CD1c-positive myeloid dendritic cell (primary cell): ENCODE measurements around the gene TFAM.
"Not testable (repeated sequence)": the region's sequence is repeated elsewhere in the genome, so short reads cannot be mapped to it uniquely, and the experiment has no call there.

Experiments used
- DNase-seq: peaks from one replicate; pipeline ENCODE4 v3.0.0-alpha.2; 2016; ENCODE audit errors: extremely low spot score

TFAM gene

GRCh38 chr10:58372607-58373441 lies 12.4 kb upstream of the TFAM start:
- no peak for DNase-seq

GRCh38 chr10:58373442-58373827 lies 11.8 kb upstream of the TFAM start:
- DNase-seq = no peak

- no peak for DNase-seq
Observed at GRCh38 chr10:58382489-58382995, 2.7 kb upstream of the TFAM start.

- DNase-seq = peak; percentile 90
Observed at GRCh38 chr10:58384095-58384494, 1.1 kb upstream of the TFAM start.

GRCh38 chr10:58384544-58384998 lies 639 bp upstream of the TFAM start:
- DNase-seq = no peak

- DNase-seq = peak; percentile 18
Observed at GRCh38 chr10:58385784-58386112, 538 bp downstream of the TFAM start.

- DNase-seq = no peak
Observed at GRCh38 chr10:58389024-58389423, 3.8 kb downstream of the TFAM start.

GRCh38 chr10:58393317-58393716 lies 8.1 kb downstream of the TFAM start:
- no peak for DNase-seq

- no peak for DNase-seq
Observed at GRCh38 chr10:58394471-58394870, 9.3 kb downstream of the TFAM start.

GRCh38 chr10:58396057-58396456 lies 10.8 kb downstream of the TFAM start:
- no peak for DNase-seq

- DNase-seq = no peak
Observed at GRCh38 chr10:58397830-58398229, 12.6 kb downstream of the TFAM start.

- DNase-seq = peak; percentile 18
Observed at GRCh38 chr10:58399410-58399809, 14.2 kb downstream of the TFAM start.

- no peak for DNase-seq
Observed at GRCh38 chr10:58400609-58401008, 15.4 kb downstream of the TFAM start.

- DNase-seq = no peak
Observed at GRCh38 chr10:58404001-58404400, 18.8 kb downstream of the TFAM start.

- DNase-seq = no peak
Observed at GRCh38 chr10:58409956-58410610, 24.9 kb downstream of the TFAM start.

GRCh38 chr10:58412502-58412961 lies 27.3 kb downstream of the TFAM start:
- DNase-seq = no peak

GRCh38 chr10:58414270-58415041 lies 29.2 kb downstream of the TFAM start:
- DNase-seq = no peak

GRCh38 chr10:58415757-58416156 lies 30.5 kb downstream of the TFAM start:
- no peak for DNase-seq

- not testable (repeated sequence) for DNase-seq
Observed at GRCh38 chr10:58417902-58418301, 32.7 kb downstream of the TFAM start.

GRCh38 chr10:58424176-58424575 lies 39.0 kb downstream of the TFAM start:
- DNase-seq = no peak

- DNase-seq = not testable (repeated sequence)
Observed at GRCh38 chr10:58428436-58428835, 43.2 kb downstream of the TFAM start.

- no peak for DNase-seq
Observed at GRCh38 chr10:58431903-58432302, 46.7 kb downstream of the TFAM start.
